G401.6 (cell line): ENCODE results near the gene JOSD1.
"Not testable (repeated sequence)": the region's sequence is repeated elsewhere in the genome, so short reads cannot be mapped to it uniquely, and the experiment has no call there.

Experiments
- FAIRE-seq: peaks from 2 replicates; lab custom pipeline; 2012; peaks lifted over from hg19 to GRCh38; lab: Jason Lieb, UNC

JOSD1 gene

GRCh38 chr22:38684895-38685294, 15.8 kb downstream of the JOSD1 start:
- FAIRE-seq, result no peak

- peak; percentile 21 for FAIRE-seq
Observed at GRCh38 chr22:38681582-38682335, 19.0 kb downstream of the JOSD1 start, which contains the start of gene TOMM22. Gene TOMM22, plus strand, starts transcription at chr22:38681957. Its CDS starts 22 bp downstream, at chr22:38681979.

GRCh38 chr22:38675833-38676232, 24.9 kb downstream of the JOSD1 start:
- no peak for FAIRE-seq

GRCh38 chr22:38674888-38675287, 25.9 kb downstream of the JOSD1 start:
- FAIRE-seq, result no peak

- no peak for FAIRE-seq
Observed at GRCh38 chr22:38657045-38657909, 43.5 kb downstream of the JOSD1 start.

- FAIRE-seq, result peak; percentile 89
Observed at GRCh38 chr22:38656256-38657044, 44.3 kb downstream of the JOSD1 start, which contains the start of the genes CBY1 and FAM227A. Gene CBY1, plus strand, starts transcription at chr22:38656638. Its CDS starts 11,417 bp downstream, at chr22:38668055. Gene FAM227A, minus strand, starts transcription at chr22:38656392. Its CDS starts 6,224 bp downstream, at chr22:38650168.

GRCh38 chr22:38655519-38656255, 45.1 kb downstream of the JOSD1 start:
- FAIRE-seq, result no peak

GRCh38 chr22:38653741-38654140, 47.0 kb downstream of the JOSD1 start:
- no peak for FAIRE-seq

- FAIRE-seq, result no peak
Observed at GRCh38 chr22:38652859-38653258, 47.9 kb downstream of the JOSD1 start.

- no peak for FAIRE-seq
Observed at GRCh38 chr22:38649841-38650522, 50.8 kb downstream of the JOSD1 start.

- FAIRE-seq, result no peak
Observed at GRCh38 chr22:38645430-38645829, 55.3 kb downstream of the JOSD1 start.

GRCh38 chr22:38644245-38644644, 56.5 kb downstream of the JOSD1 start:
- not testable (repeated sequence) for FAIRE-seq

- FAIRE-seq, result no peak
Observed at GRCh38 chr22:38641476-38642040, 59.2 kb downstream of the JOSD1 start.

- no peak for FAIRE-seq
Observed at GRCh38 chr22:38638728-38639127, 62.0 kb downstream of the JOSD1 start.

- no peak for FAIRE-seq
Observed at GRCh38 chr22:38638216-38638615, 62.5 kb downstream of the JOSD1 start.
